Karpas-422 (cell line): ENCODE measurements around the gene TAS2R40. TPM values are rescaled to one million over a fixed set of nuclear protein-coding genes. Genes with fewer than 3 reads are reported as not detected.

ENCODE experiments used
- DNase-seq: peaks from one replicate; pipeline ENCODE4 v3.0.0-alpha.2; 2015
- H2AFZ ChIP-seq: fragments of 200-600 bp; sonication (generic); 2 replicates; pipeline ENCODE4 v1.6.1; 2014; ENCODE audit warnings: antibody characterized with exemption, low read length, mixed read lengths
- H3K27ac ChIP-seq: fragments of 200-600 bp; sonication (generic); 2 replicates; pipeline ENCODE4 v1.5.1; 2014; ENCODE audit warnings: mild to moderate bottlenecking, low read length, moderate library complexity
- H3K27me3 ChIP-seq: fragments of 200-600 bp; sonication (generic); 2 replicates; pipeline ENCODE4 v1.6.1; 2014; ENCODE audit warnings: low read length, mixed read lengths
- H3K36me3 ChIP-seq: fragments of 200-600 bp; sonication (generic); 2 replicates; pipeline ENCODE4 v1.6.1; 2014; ENCODE audit warnings: low read length, mixed read lengths; ENCODE audit not compliant: insufficient read depth
- H3K4me1 ChIP-seq: fragments of 200-600 bp; sonication (generic); 2 replicates; pipeline ENCODE4 v1.6.1; 2014; ENCODE audit warnings: mild to moderate bottlenecking, low read length, mixed read lengths
- H3K4me2 ChIP-seq: fragments of 200-600 bp; sonication (generic); 2 replicates; pipeline ENCODE4 v1.6.1; 2014; ENCODE audit warnings: low read length, low read depth, mild to moderate bottlenecking; ENCODE audit not compliant: poor library complexity, severe bottlenecking
- H3K4me3 ChIP-seq: fragments of 200-600 bp; sonication (generic); 2 replicates; pipeline ENCODE4 v1.5.1; 2014; ENCODE audit warnings: mild to moderate bottlenecking, antibody characterized with exemption, low read length, mixed read lengths
- H3K79me2 ChIP-seq: fragments of 200-600 bp; sonication (generic); 2 replicates; pipeline ENCODE4 v1.6.1; 2014; ENCODE audit warnings: mild to moderate bottlenecking, low read length, mixed read lengths
- H3K9ac ChIP-seq: fragments of 200-600 bp; sonication (generic); 2 replicates; pipeline ENCODE4 v1.6.0; 2014; ENCODE audit warnings: low read length
- H3K9me2 ChIP-seq: fragments of 200-600 bp; sonication (generic), shearing (Covaris generic); replicated peaks from 2 replicates; pipeline ENCODE4 v1.6.0; 2014; ENCODE audit warnings: mild to moderate bottlenecking, low read length, moderate library complexity; ENCODE audit not compliant: insufficient read depth
- H3K9me3 ChIP-seq: fragments of 300-700, 200-600 bp; sonication (generic); 2 replicates; pipeline ENCODE4 v1.6.1; 2014; ENCODE audit warnings: low read length, mixed read lengths
- H4K20me1 ChIP-seq: fragments of 200-600 bp; sonication (generic); 2 replicates; pipeline ENCODE4 v1.6.1; 2014; ENCODE audit warnings: mild to moderate bottlenecking, antibody characterized with exemption, low read length, low read depth; ENCODE audit not compliant: insufficient read depth
- total RNA-seq: library from RNA; depleted of rRNA; stranded (reverse); fragments of >200 nt; shearing (Covaris generic); gene quantifications from 2 replicates; pipeline ENCODE4 v1.2.3, GENCODE V29; 2014; ENCODE audit warnings: low replicate concordance

Gene TAS2R40
- total RNA-seq, 1 experiment from 2014 or later = not detected

DNA sequence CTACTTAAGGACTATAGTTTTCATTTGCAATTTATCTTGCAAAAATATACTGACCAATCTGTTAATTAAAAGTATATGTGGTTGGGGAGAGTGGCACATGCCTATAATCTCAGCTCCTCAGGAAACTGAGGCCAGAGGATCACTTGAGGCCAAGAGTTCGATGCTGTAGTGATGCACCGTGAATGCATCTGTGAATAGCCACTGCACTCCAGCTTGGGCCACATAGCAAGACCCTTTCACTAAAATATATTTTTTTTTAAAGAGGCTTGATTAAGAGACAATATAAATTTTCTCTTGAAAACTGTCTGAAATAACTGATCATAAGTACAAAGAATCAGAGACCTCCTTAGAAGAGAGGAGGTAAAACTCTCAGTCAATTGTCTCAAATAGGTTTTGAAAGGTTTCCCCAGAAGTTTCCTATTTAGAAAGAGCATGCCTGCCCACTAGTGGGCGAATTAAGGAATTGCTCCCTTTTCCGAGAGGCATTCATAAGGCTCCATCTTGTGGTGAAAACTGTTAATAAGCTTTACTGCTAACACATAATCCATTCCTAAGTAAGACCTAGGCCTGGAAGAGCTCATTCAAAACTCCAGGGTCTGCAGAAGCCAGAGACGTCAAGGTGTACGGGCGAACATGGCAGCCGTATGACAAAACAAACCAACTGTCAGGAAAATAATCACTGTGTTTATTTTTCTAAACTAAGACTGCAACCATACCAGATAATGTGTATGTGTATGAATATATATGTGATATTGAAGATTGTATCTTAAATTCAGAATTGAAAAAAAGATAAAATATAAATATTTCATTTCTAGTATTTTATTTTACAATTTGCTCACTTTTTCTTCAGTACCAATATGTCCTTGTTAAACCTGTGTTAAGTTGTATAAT is 6.8 kb upstream of the TAS2R40 start:
- Histone ChIP-seq H3K27me3 (no peaks in the 10 kb centered on the region), H2AFZ (no peak overlapping the region), H3K9me2 (no peaks in the 10 kb centered on the region), H3K4me3 (no peak overlapping the region), H3K27ac (peak overlapping the region; percentile 34; the same call in 1 of the 2 replicates), H3K36me3 (no peaks in the 10 kb centered on the region), H3K4me2 (no peak overlapping the region), H3K4me1 (peaks cover 9% of the 10 kb centered on the region; the same call in 1 of the 2 replicates), H3K9me3 (no peaks in the 10 kb centered on the region), H3K9ac (no peak overlapping the region), H3K79me2 (no peaks in the 10 kb centered on the region), H4K20me1 (no peaks in the 10 kb centered on the region)
- peak; percentile 95 for DNase-seq

DNA sequence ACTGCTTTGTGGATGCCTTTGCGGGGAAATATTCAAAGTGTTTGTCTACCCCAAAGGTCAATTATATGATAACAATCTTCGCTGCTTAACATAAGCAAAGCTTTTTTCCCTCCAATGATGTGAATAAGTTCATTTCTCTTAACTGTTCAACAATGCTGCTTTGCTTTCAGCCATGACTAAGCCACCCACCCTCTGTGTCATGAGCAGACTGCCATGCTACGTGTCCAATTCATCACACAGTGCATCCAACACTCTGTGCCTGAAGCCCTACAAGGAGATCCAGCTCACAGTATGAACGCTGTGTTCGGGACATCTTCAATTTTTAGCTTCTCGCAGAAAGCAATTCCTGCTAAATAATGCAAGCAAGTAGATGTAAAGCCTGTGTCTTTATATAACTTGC is 5.7 kb upstream of the TAS2R40 start:
- Histone ChIP-seq H2AFZ (no peak overlapping the region), H3K9ac (no peak overlapping the region), H3K79me2 (no peaks in the 10 kb centered on the region), H3K4me2 (no peak overlapping the region), H3K9me3 (no peaks in the 10 kb centered on the region), H3K36me3 (no peaks in the 10 kb centered on the region), H3K27ac (no peak overlapping the region), H3K27me3 (no peaks in the 10 kb centered on the region), H3K4me1 (peaks cover 9% of the 10 kb centered on the region; the same call in 1 of the 2 replicates), H4K20me1 (no peaks in the 10 kb centered on the region), H3K4me3 (no peak overlapping the region), H3K9me2 (no peaks in the 10 kb centered on the region)
- DNase-seq = no peak

DNA sequence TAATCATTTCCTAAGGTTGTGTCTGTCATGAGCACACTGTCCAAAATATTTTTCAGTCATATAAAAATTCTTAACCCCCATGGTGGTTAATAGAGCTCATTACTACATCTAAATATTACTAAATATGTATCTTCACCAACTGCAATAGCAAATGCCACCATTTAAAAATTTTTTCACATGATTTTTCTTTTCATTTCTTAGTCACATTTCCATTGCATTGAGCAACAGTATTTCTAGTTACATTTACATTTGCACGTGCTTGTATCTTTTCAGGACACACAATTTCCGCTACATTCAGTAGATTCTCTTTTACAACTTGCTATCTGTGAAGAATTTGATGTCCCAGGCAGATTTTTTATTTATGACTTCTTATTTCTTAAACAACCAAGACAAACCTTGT is 5.2 kb upstream of the TAS2R40 start:
- Histone ChIP-seq H3K27ac (no peak overlapping the region), H3K9me2 (no peaks in the 10 kb centered on the region), H3K4me3 (no peak overlapping the region), H3K9ac (no peak overlapping the region), H4K20me1 (no peaks in the 10 kb centered on the region), H3K79me2 (no peaks in the 10 kb centered on the region), H3K4me1 (peaks cover 9% of the 10 kb centered on the region; the same call in 1 of the 2 replicates), H3K36me3 (no peaks in the 10 kb centered on the region), H3K27me3 (no peaks in the 10 kb centered on the region), H3K9me3 (no peaks in the 10 kb centered on the region), H2AFZ (no peak overlapping the region), H3K4me2 (no peak overlapping the region)
- DNase-seq = no peak

DNA sequence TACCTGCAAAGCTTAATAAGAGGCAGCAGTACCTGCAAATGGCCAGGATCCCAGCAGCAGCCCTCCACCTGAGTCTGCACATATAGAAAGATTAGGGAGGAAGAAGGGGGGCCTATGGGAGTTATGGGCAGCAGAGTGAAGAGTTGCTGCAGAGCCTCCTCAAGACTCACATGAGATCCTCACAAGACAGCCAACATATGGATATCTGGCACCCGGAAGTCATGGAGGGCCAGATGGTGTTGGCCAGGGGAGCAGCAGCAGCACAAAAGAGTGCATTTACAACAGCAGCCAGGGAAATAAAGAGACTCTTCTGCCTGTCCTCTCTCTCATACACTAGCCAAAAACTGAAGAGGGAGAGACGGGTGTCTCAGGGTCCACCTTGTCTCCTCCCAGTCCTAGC is 4.0 kb upstream of the TAS2R40 start:
- Histone ChIP-seq H3K79me2 (no peaks in the 10 kb centered on the region), H3K4me2 (no peak overlapping the region), H3K9me2 (no peaks in the 10 kb centered on the region), H3K4me1 (peaks cover 9% of the 10 kb centered on the region; the same call in 1 of the 2 replicates), H3K9ac (no peak overlapping the region), H3K27me3 (no peaks in the 10 kb centered on the region), H3K36me3 (no peaks in the 10 kb centered on the region), H4K20me1 (no peaks in the 10 kb centered on the region), H3K4me3 (no peak overlapping the region), H2AFZ (no peak overlapping the region), H3K27ac (no peak overlapping the region), H3K9me3 (no peaks in the 10 kb centered on the region)
- no peak for DNase-seq

DNA sequence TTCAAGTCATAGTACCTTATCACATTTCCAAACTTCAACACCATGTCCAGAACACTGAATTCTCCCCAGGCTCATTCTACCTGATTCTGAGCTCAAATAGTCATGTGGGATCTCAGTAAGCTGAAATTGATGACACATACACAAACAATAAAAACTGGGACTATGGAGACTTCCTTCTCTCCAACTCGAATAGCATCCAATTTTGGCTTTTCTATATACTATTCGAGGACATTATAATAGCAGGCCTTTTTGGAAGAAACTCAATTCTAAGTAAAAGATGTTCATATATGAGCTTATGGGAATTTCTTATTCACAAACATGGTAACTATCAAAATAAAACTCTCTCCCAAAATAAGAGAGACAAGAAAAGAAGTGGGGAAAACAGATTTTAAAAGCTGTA is 551 bp upstream of the TAS2R40 start:
- Histone ChIP-seq H3K4me3 (no peak overlapping the region), H3K9me3 (no peaks in the 10 kb centered on the region), H3K27ac (no peak overlapping the region), H3K27me3 (no peaks in the 10 kb centered on the region), H3K36me3 (no peaks in the 10 kb centered on the region), H3K9ac (no peak overlapping the region), H3K9me2 (no peaks in the 10 kb centered on the region), H3K4me1 (no peaks in the 10 kb centered on the region), H2AFZ (no peak overlapping the region), H3K4me2 (no peak overlapping the region), H4K20me1 (no peaks in the 10 kb centered on the region), H3K79me2 (no peaks in the 10 kb centered on the region)
- no peak for DNase-seq

DNA sequence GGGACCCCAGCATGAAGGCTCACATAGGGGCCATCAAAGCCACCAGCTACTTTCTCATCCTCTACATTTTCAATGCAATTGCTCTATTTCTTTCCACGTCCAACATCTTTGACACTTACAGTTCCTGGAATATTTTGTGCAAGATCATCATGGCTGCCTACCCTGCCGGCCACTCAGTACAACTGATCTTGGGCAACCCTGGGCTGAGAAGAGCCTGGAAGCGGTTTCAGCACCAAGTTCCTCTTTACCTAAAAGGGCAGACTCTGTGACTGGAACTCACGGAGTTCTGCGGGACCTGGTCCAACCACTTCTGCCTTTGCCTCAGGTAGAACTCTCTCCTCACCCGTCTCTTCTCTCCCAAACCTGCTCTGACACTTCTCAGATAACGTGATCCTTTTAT is 945 bp downstream of the TAS2R40 start:
- Histone ChIP-seq H3K9me2 (no peaks in the 10 kb centered on the region), H4K20me1 (no peaks in the 10 kb centered on the region), H3K9me3 (no peaks in the 10 kb centered on the region), H3K36me3 (no peaks in the 10 kb centered on the region), H3K27me3 (no peaks in the 10 kb centered on the region), H3K9ac (no peak overlapping the region), H3K79me2 (no peaks in the 10 kb centered on the region), H3K4me1 (no peaks in the 10 kb centered on the region), H3K27ac (no peak overlapping the region), H3K4me2 (no peak overlapping the region), H2AFZ (no peak overlapping the region), H3K4me3 (no peak overlapping the region)
- DNase-seq = no peak

DNA sequence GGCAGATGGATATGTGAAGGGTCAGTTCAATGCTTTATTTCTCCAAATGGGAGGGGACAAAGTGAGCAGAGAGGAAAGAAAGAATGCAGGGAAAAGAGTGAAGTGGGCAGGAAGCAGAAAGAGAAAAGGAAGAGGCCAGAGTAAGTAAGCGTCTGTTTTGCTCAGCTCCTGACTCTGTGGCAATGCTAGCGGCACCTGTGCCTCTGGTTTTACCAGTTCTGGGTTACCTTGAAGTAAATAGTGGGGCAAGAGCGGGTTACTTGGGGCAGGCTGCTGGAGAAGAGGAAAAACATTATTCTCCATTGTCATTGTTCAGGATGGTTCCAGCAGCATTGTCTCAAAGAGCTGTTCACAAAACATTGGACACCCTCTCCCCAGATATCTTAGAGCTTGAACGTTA is 1.9 kb downstream of the TAS2R40 start:
- no peaks in the 10 kb centered on the region for H3K27me3 ChIP-seq
- no peak overlapping the region for H3K4me2 ChIP-seq
- no peak overlapping the region for H2AFZ ChIP-seq
- DNase-seq = no peak
- H3K4me1 ChIP-seq = no peaks in the 10 kb centered on the region
- H3K4me3 ChIP-seq = no peak overlapping the region
- no peaks in the 10 kb centered on the region for H3K9me2 ChIP-seq
- no peaks in the 10 kb centered on the region for H4K20me1 ChIP-seq
- H3K36me3 ChIP-seq = no peaks in the 10 kb centered on the region
- H3K79me2 ChIP-seq = no peaks in the 10 kb centered on the region
- H3K27ac ChIP-seq = no peak overlapping the region
- no peak overlapping the region for H3K9ac ChIP-seq
- H3K9me3 ChIP-seq = no peaks in the 10 kb centered on the region

DNA sequence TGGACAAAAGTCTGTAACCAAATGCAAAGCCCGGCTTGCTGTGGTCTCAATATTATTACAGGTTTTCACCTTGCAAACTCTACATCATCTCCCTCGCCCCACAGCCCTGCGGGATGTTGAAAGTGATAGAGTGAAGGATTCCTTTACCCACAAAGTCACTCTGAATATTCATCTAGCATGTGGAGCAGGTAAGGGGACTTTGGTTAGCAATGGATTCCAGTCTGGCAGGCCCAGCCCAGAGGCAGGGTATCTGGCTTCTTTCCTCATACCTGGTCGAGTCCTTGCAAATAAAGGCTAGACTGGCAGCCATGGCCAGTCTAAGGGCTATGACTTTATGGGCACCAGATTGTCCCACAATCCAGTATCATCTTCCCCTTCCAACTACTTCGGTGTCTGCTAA is 3.2 kb downstream of the TAS2R40 start:
- Histone ChIP-seq H3K4me3 (no peak overlapping the region), H3K27ac (no peak overlapping the region), H4K20me1 (no peaks in the 10 kb centered on the region), H3K27me3 (no peaks in the 10 kb centered on the region), H3K9me2 (no peaks in the 10 kb centered on the region), H3K9ac (no peak overlapping the region), H3K36me3 (no peaks in the 10 kb centered on the region), H3K4me1 (peaks cover 10% of the 10 kb centered on the region), H3K79me2 (no peaks in the 10 kb centered on the region), H2AFZ (no peak overlapping the region), H3K9me3 (no peaks in the 10 kb centered on the region), H3K4me2 (no peak overlapping the region)
- DNase-seq = no peak
